HG02885 (cell line): ENCODE measurements around the gene STK24.
"Not testable (repeated sequence)": the region's sequence is repeated elsewhere in the genome, so short reads cannot be mapped to it uniquely, and the experiment has no call there.

Source experiments
- ATAC-seq: cut with Tn5 transposase; IDR thresholded peaks from one replicate; pipeline ENCODE4 v1.9.1; 2021; ENCODE audit warnings: mild to moderate bottlenecking; ENCODE audit not compliant: unreplicated experiment, poor library complexity

STK24 gene

GRCh38 chr13:98423417-98423816 is 153.5 kb downstream of the STK24 start:
- ATAC-seq, result no peak

DNA sequence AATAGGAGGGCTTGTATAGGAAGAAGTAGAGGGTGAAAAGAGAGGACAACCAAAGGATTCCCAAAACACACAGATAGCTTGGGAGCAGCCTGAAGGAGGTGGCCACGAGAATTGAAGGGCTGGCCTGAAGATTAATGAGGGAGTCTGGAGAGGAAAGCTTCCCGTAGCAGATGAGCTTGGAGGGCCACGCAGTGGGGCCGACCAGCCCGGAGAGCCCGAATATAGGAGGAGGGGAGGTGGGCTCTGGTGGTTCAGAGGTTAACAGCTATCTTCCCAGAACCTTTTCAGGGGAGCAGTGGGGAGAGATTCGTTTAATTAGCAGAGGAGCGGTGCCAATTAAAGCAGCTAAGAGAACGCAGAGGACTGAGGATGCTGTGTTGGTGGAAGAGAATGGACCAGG is 154.9 kb downstream of the STK24 start:
- no peak for ATAC-seq

DNA sequence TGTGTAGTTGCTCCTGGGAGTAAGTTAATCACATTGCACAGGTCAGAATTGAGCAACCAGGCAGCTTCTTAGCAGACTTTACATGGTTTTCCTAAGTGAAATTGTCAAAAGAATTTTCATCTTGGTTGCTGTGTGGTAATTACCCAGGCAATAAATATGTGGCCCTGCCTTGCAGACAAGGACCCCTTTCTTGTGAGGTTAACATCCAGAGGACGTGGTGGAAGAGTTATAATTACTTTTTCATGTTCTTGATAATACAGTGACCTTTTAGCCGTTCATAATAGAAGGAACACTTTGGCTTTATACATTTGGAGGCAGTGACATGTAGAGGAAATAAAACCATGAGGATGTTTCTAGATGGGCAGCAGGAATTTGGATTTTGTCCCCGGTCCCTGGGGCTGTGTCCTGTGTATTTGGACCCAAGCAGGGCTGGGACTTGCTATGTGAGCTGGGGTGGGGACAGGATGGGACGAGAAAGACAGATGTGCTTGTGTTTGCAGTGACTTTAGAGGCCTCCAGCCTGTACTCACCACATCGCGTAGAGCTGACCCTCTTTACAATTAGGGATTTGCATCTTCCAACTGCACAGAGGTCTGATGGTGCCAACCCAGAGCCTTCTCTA is 156.2 kb downstream of the STK24 start:
- ATAC-seq, result no peak

- no peak for ATAC-seq
These were observed 156.9 kb downstream of the STK24 start for GRCh38 chr13:98419786-98420553.

DNA sequence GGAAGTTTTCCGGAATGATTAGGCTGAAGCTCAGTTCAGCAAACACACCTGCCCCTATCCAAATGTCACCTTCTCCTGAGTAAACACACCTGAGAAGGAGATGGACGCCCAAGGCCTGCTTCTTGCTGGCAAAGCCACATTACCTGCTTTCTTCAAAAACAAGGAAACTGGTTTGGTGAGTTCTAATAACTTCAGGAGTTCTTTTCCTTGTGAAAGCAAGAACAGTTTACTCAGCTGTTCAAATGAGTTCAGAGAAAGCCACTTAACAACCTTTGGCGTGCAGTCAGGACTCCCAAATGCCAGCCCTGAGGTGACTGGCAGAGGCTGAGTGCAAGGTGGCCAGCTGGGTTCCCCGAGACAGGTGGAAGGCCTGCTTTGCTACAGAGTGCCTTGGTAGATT is 160.5 kb downstream of the STK24 start:
- ATAC-seq, result no peak

- ATAC-seq, result no peak
These were observed 161.4 kb downstream of the STK24 start for GRCh38 chr13:98415326-98416070.

- no peak for ATAC-seq
These were observed 163.1 kb downstream of the STK24 start for GRCh38 chr13:98413796-98414195.

- ATAC-seq, result not testable (repeated sequence)
These were observed 163.6 kb downstream of the STK24 start for GRCh38 chr13:98413278-98413677.

GRCh38 chr13:98411617-98412265 is 165.2 kb downstream of the STK24 start:
- ATAC-seq, result no peak

DNA sequence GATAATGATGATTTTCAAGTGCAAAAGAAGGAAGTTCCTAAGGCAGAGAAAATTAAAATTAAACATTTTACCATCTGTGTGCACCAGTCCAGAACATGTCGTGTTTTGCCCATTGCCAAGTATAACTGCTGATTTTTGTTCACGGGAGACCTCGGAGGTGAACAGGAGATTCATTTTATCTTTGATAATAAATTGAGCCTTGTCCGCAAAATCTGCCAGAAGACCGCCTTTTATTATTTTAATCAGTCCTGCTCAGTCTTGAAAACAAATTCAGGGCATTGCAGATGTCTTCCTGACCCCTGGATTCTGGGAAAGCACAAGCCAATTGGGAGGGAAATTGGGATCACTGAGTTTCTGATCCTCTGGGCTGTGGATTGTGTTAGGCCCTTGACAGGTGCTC is 165.9 kb downstream of the STK24 start:
- ATAC-seq, result no peak

DNA sequence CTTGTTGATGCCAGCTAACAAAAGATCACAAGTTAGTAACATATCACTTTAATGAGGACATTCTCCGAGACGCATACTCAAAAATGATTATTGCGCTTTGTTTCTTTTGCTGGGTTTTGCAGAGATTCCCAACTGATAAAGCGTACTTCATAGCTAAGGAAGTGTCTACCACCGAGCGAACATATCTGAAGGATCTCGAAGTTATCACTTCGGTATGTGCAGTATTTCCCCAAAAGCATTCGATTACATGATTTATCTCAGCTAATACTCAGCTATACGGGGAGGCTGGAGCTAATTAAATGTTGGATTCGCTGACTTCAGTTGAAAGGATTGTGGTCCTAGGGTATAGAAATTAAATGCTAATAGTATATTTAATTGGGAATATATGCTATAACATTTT is 166.3 kb downstream of the STK24 start:
- ATAC-seq, result no peak

- ATAC-seq, result no peak
These were observed 167.6 kb downstream of the STK24 start for GRCh38 chr13:98409281-98409680.

- ATAC-seq, result no peak
These were observed 169.3 kb downstream of the STK24 start for GRCh38 chr13:98407575-98407974.

DNA sequence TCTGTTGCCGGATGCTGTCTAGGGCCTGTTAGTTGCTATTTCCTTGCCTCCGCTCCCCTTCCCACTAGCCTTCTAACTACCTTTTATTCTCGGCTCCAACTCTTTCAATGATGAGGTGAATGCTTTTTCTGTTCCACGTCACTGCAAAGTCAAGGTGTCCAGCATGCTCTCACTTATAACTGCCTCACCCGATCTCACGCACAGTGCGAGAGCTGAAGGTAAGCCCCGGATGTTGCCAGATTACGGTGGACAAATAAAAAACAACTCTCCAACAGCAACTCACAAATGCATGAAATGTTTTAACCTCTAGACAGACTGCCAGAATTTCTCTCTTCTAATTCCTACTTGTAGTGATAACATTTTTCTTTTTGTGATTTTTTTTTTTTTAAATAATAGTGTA is 169.9 kb downstream of the STK24 start:
- no peak for ATAC-seq

- no peak for ATAC-seq
These were observed 170.5 kb downstream of the STK24 start for GRCh38 chr13:98406427-98406826.

- no peak for ATAC-seq
These were observed 171.1 kb downstream of the STK24 start for GRCh38 chr13:98405690-98406344.

GRCh38 chr13:98405107-98405571 is 171.8 kb downstream of the STK24 start:
- no peak for ATAC-seq

- no peak for ATAC-seq
These were observed 173.8 kb downstream of the STK24 start for GRCh38 chr13:98403076-98403475.

DNA sequence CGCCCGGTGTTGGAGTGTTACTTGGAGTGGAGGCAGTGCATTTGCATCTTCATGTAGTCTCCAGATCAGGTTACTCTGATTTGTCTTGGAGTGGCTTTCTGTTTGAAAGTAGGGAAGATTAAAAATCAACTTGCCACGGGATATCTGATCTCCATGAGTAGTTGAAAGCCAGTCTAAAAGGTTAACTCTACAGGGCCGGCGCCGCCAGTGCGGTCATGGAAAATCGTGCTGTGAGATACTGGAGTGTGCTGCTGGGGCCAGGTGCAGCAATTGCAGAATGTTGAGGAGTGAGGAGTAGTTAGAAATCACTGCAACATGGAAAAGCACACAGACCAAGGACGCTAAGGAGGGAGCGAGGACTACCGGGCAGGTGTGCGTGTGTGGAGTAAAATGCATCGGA is 175.0 kb downstream of the STK24 start:
- ATAC-seq, result no peak

GRCh38 chr13:98399756-98400155 is 177.2 kb downstream of the STK24 start:
- no peak for ATAC-seq
